Measurements from ENCODE around the gene ICAM3. TPM values are rescaled to one million over a fixed set of nuclear protein-coding genes. Genes with fewer than 3 reads are reported as not detected.
"Not testable (repeated sequence)": the region's sequence is repeated elsewhere in the genome, so short reads cannot be mapped to it uniquely, and the experiment has no call there.

ICAM3 gene
- total and polyA plus RNA-seq, 2 experiments from 2014 or later = 5.2 to 16.8 TPM

- no peaks in the 10 kb centered on the region for H3K9me3 ChIP-seq (ENCODE audit: low read depth)
These were observed 5.4 kb upstream of the ICAM3 start for GRCh38 chr19:10344780-10345179.

GRCh38 chr19:10343495-10343894 is 4.1 kb upstream of the ICAM3 start:
- Histone ChIP-seq H3K4me3 (no peak overlapping the region), H3K4me2 (no peak overlapping the region), H3K9me2 (replicated peaks; ENCODE audit: insufficient read depth) (no peaks in the 10 kb centered on the region), H3K27ac (no peak overlapping the region), H3K27me3 (no peaks in the 10 kb centered on the region), H3K36me3 (replicated peaks; ENCODE audit: insufficient read depth, low read depth) (no peaks in the 10 kb centered on the region), H3K4me1 (ENCODE audit: insufficient read depth) (no peaks in the 10 kb centered on the region), H3K9me3 (ENCODE audit: low read depth) (no peaks in the 10 kb centered on the region), H3K79me2 (no peaks in the 10 kb centered on the region), H2AFZ (no peak overlapping the region), H4K20me1 (ENCODE audit: insufficient read depth, poor library complexity, severe bottlenecking) (no peaks in the 10 kb centered on the region)
- TF ChIP-seq EZH2phosphoT487 (IDR thresholded peaks at IDR 0.05; ENCODE audit: low read depth, severe bottlenecking, unreplicated experiment) (no peak), CTCF (IDR thresholded peaks at IDR 0.05; ENCODE audit: poor library complexity) (no peak), EZH2 (IDR thresholded peaks at IDR 0.05; ENCODE audit: borderline replicate concordance) (no peak)
- 90% methylated on average over 2 of the region's 2 CpGs for WGBS (ENCODE audit: low lambda C conversion rate, missing lambda C conversion rate)
- DNase-seq (ENCODE audit: low spot score) = no peak

More at GRCh38 chr19:10344780-10345179, 5.4 kb upstream of the ICAM3 start:
- Histone ChIP-seq H3K27ac (no peak overlapping the region), H3K4me1 (ENCODE audit: insufficient read depth) (no peaks in the 10 kb centered on the region), H3K79me2 (no peaks in the 10 kb centered on the region), H3K9me2 (replicated peaks; ENCODE audit: insufficient read depth) (no peaks in the 10 kb centered on the region), H2AFZ (no peak overlapping the region), H3K27me3 (no peaks in the 10 kb centered on the region), H3K36me3 (replicated peaks; ENCODE audit: insufficient read depth, low read depth) (no peaks in the 10 kb centered on the region), H3K4me3 (no peak overlapping the region), H4K20me1 (ENCODE audit: insufficient read depth, poor library complexity, severe bottlenecking) (no peaks in the 10 kb centered on the region), H3K4me2 (no peak overlapping the region)
- TF ChIP-seq EZH2phosphoT487 (IDR thresholded peaks at IDR 0.05; ENCODE audit: low read depth, severe bottlenecking, unreplicated experiment) = no peak
- no peak for TF ChIP-seq CTCF (IDR thresholded peaks at IDR 0.05; ENCODE audit: poor library complexity)
- TF ChIP-seq EZH2 (IDR thresholded peaks at IDR 0.05; ENCODE audit: borderline replicate concordance) = no peak
- DNase-seq (ENCODE audit: low spot score) = no peak
- 89% methylated on average over 10 of the region's 10 CpGs for WGBS (ENCODE audit: low lambda C conversion rate, missing lambda C conversion rate)

GRCh38 chr19:10339977-10340376 is 553 bp upstream of the ICAM3 start:
- no peaks in the 10 kb centered on the region for H3K36me3 ChIP-seq (replicated peaks; ENCODE audit: insufficient read depth, low read depth)
- DNase-seq (ENCODE audit: low spot score) = no peak
- H3K27ac ChIP-seq = no peak overlapping the region
- 92% methylated on average over 5 of the region's 5 CpGs for WGBS (ENCODE audit: low lambda C conversion rate, missing lambda C conversion rate)
- TF ChIP-seq CTCF (IDR thresholded peaks at IDR 0.05; ENCODE audit: poor library complexity) (no peak), EZH2 (IDR thresholded peaks at IDR 0.05; ENCODE audit: borderline replicate concordance) (no peak), EZH2phosphoT487 (IDR thresholded peaks at IDR 0.05; ENCODE audit: low read depth, severe bottlenecking, unreplicated experiment) (no peak)
- H3K9me3 ChIP-seq (ENCODE audit: low read depth) = no peaks in the 10 kb centered on the region
- H4K20me1 ChIP-seq (ENCODE audit: insufficient read depth, poor library complexity, severe bottlenecking) = no peaks in the 10 kb centered on the region
- no peaks in the 10 kb centered on the region for H3K79me2 ChIP-seq
- H3K27me3 ChIP-seq = no peaks in the 10 kb centered on the region
- no peaks in the 10 kb centered on the region for H3K9me2 ChIP-seq (replicated peaks; ENCODE audit: insufficient read depth)
- H3K4me2 ChIP-seq = no peak overlapping the region
- H2AFZ ChIP-seq = no peak overlapping the region
- no peaks in the 10 kb centered on the region for H3K4me1 ChIP-seq (ENCODE audit: insufficient read depth)
- H3K4me3 ChIP-seq = no peak overlapping the region

- Histone ChIP-seq H3K4me3 (no peak overlapping the region), H2AFZ (no peak overlapping the region)
- no peak for DNase-seq (ENCODE audit: low spot score)
These were observed 484 bp downstream of the ICAM3 start for GRCh38 chr19:10338940-10339339.

GRCh38 chr19:10336725-10337124 is 2.7 kb downstream of the ICAM3 start:
- H3K27ac ChIP-seq; H3K4me1 ChIP-seq (ENCODE audit: insufficient read depth); H3K36me3 ChIP-seq (replicated peaks; ENCODE audit: insufficient read depth, low read depth); H3K4me3 ChIP-seq; DNase-seq (ENCODE audit: low spot score); H3K4me2 ChIP-seq; H3K27me3 ChIP-seq; H3K9me2 ChIP-seq (replicated peaks; ENCODE audit: insufficient read depth); H3K9me3 ChIP-seq (ENCODE audit: low read depth); H2AFZ ChIP-seq: not testable (repeated sequence)
- WGBS (ENCODE audit: low lambda C conversion rate, missing lambda C conversion rate) = 79% methylated on average over 9 of the region's 9 CpGs
- peaks cover 12% of the 10 kb centered on the region for H3K79me2 ChIP-seq
- H4K20me1 ChIP-seq (ENCODE audit: insufficient read depth, poor library complexity, severe bottlenecking) = peaks cover 12% of the 10 kb centered on the region

More at GRCh38 chr19:10338940-10339339, 484 bp downstream of the ICAM3 start:
- Histone ChIP-seq H3K9me3 (ENCODE audit: low read depth) (no peaks in the 10 kb centered on the region), H3K79me2 (no peaks in the 10 kb centered on the region), H3K36me3 (replicated peaks; ENCODE audit: insufficient read depth, low read depth) (no peaks in the 10 kb centered on the region), H3K4me1 (ENCODE audit: insufficient read depth) (no peaks in the 10 kb centered on the region), H4K20me1 (ENCODE audit: insufficient read depth, poor library complexity, severe bottlenecking) (no peaks in the 10 kb centered on the region), H3K9me2 (replicated peaks; ENCODE audit: insufficient read depth) (no peaks in the 10 kb centered on the region), H3K27ac (no peak overlapping the region), H3K4me2 (no peak overlapping the region), H3K27me3 (no peaks in the 10 kb centered on the region)
- 80% methylated on average over 6 of the region's 6 CpGs for WGBS (ENCODE audit: low lambda C conversion rate, missing lambda C conversion rate)
- TF ChIP-seq EZH2 (IDR thresholded peaks at IDR 0.05; ENCODE audit: borderline replicate concordance) = no peak
- no peak for TF ChIP-seq CTCF (IDR thresholded peaks at IDR 0.05; ENCODE audit: poor library complexity)
- no peak for TF ChIP-seq EZH2phosphoT487 (IDR thresholded peaks at IDR 0.05; ENCODE audit: low read depth, severe bottlenecking, unreplicated experiment)

Data from hepatocyte (in vitro differentiated cells).